M059J (cell line): Measurements from ENCODE around the gene LAPTM4A. TPM values are rescaled to one million over a fixed set of nuclear protein-coding genes. Genes with fewer than 3 reads are reported as not detected.

Source experiments
- total RNA-seq: library from RNA; depleted of rRNA; stranded (reverse); fragments of >200 nt; shearing (Covaris generic); gene quantifications from 2 replicates; pipeline ENCODE4 v1.2.3, GENCODE V29; 2014; rRNA removed

LAPTM4A gene
- total RNA-seq, 1 experiment from 2014 or later: 211 TPM

Other genes with a start within 250 kb of the LAPTM4A start
- 2.4 and 7.4 TPM in 2 replicates for gene TTC32, start 149.6 kb downstream of the LAPTM4A start, total RNA-seq
- gene WDR35, start 61.5 kb downstream of the LAPTM4A start, total RNA-seq: 4.0 and 4.7 TPM in 2 replicates
- gene MATN3, start 39.0 kb downstream of the LAPTM4A start, total RNA-seq: 0.81 and 1.3 TPM in 2 replicates
- gene SDC1, start 173.5 kb upstream of the LAPTM4A start, total RNA-seq: 83.3 and 127 TPM in 2 replicates